Hepatocyte (in vitro differentiated cells): ENCODE results near the gene THAP4. TPM values are rescaled to one million over a fixed set of nuclear protein-coding genes. Genes with fewer than 3 reads are reported as not detected.

Experiments used
- DNase-seq: peaks from one replicate; pipeline ENCODE4 v3.0.0-alpha.2; 2016; ENCODE audit warnings: low spot score
- H2AFZ ChIP-seq: fragments of 200-600 bp; sonication (generic); 2 replicates; pipeline ENCODE4 v1.6.0; 2016; ENCODE audit warnings: antibody characterized with exemption, mild to moderate bottlenecking
- H3K27ac ChIP-seq: fragments of 200-600 bp; sonication (generic); 2 replicates; pipeline ENCODE4 v1.5.1; 2016; ENCODE audit warnings: mild to moderate bottlenecking
- H3K27me3 ChIP-seq: fragments of 200-600 bp; sonication (generic); 2 replicates; pipeline ENCODE4 v1.6.1; 2016
- H3K36me3 ChIP-seq: fragments of 200-600 bp; sonication (generic); replicated peaks from 2 replicates; pipeline ENCODE4 v1.5.1; 2016; ENCODE audit warnings: low read depth; ENCODE audit not compliant: insufficient read depth
- H3K4me1 ChIP-seq: fragments of 200-600 bp; sonication (generic); 2 replicates; pipeline ENCODE4 v1.5.1; 2016; ENCODE audit warnings: mild to moderate bottlenecking, moderate library complexity; ENCODE audit not compliant: insufficient read depth
- H3K4me2 ChIP-seq: fragments of 200-600 bp; sonication (generic); 2 replicates; pipeline ENCODE4 v1.6.0; 2016
- H3K4me3 ChIP-seq: fragments of 200-600 bp; sonication (generic); 2 replicates; pipeline ENCODE4 v1.5.1; 2016; ENCODE audit warnings: mild to moderate bottlenecking
- H3K79me2 ChIP-seq: fragments of 200-600 bp; sonication (generic); 2 replicates; pipeline ENCODE4 v1.6.0; 2017; ENCODE audit warnings: mild to moderate bottlenecking
- H3K9me2 ChIP-seq: fragments of 200-600 bp; sonication (generic); replicated peaks from 2 replicates; pipeline ENCODE4 v1.6.0; 2017; ENCODE audit warnings: mild to moderate bottlenecking; ENCODE audit not compliant: insufficient read depth
- H3K9me3 ChIP-seq: fragments of 200-600 bp; sonication (generic); 2 replicates; pipeline ENCODE4 v1.5.1; 2016; ENCODE audit warnings: low read depth, mild to moderate bottlenecking
- H4K20me1 ChIP-seq: fragments of 200-600 bp; sonication (generic); 2 replicates; pipeline ENCODE4 v1.6.0; 2016; ENCODE audit warnings: mild to moderate bottlenecking; ENCODE audit not compliant: insufficient read depth, poor library complexity, severe bottlenecking
- EZH2 ChIP-seq: fragments of 200-600 bp; sonication (generic); IDR thresholded peaks from 2 replicates; pipeline ENCODE4 v1.6.1; 2016; ENCODE audit warnings: antibody characterized with exemption, mild to moderate bottlenecking, borderline replicate concordance
- EZH2phosphoT487 ChIP-seq: fragments of 200-600 bp; sonication (generic); IDR thresholded peaks from one replicate; pipeline ENCODE4 v1.6.1; 2018; ENCODE audit warnings: antibody characterized with exemption, mild to moderate bottlenecking, low read depth, moderate library complexity; ENCODE audit not compliant: unreplicated experiment, severe bottlenecking
- WGBS: methylation state at CpG from one replicate; pipeline ENCODE4 v1.1.6; 2016; ENCODE audit warnings: low lambda C conversion rate; ENCODE audit errors: missing lambda C conversion rate; 5-methylcytosine and 5-hydroxymethylcytosine counted together
- polyA plus RNA-seq: library from polyadenylated mRNA; unstranded; fragments of >200 nt; fragmentation: Nextera tagmentation; extraction: Ambion mirVana; gene quantifications from 2 replicates; pipeline ENCODE4 v1.2.1, GENCODE V29; 2016
- total RNA-seq: library from RNA; depleted of rRNA; stranded (reverse); fragments of >200 nt; gene quantifications from 2 replicates; pipeline ENCODE4 v1.2.3, GENCODE V29; 2014
- TF ChIP-seq, protein P1 (sequence below): fragments of 200-600 bp; sonication (generic); IDR thresholded peaks from 2 replicates; pipeline ENCODE4 v1.5.1; 2016; ENCODE audit warnings: antibody characterized with exemption, mild to moderate bottlenecking; ENCODE audit not compliant: poor library complexity

THAP4 gene
- total and polyA plus RNA-seq, 2 experiments from 2014 or later, result 43.2 to 58.1 TPM

DNA sequence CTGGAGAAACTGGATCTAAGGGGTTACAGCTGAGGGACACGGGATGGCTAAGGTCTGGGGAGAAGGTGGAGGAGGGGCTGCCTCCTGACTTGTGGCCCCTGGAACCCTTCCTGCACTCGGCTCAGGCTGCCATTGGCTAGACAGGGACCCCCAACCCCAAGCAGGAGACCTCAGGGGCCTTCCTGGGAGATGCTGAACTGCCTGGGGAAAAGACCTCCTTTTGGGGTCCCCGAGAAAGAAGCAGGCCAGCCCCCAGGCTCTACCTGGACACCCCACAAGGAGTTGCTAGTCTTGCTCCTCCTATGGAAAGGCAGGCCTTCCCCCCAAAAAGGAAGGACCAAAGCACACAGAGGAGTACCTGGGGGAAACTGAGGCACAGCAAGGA lies 88.5 kb downstream of the THAP4 start:
- no peak overlapping the region for H3K4me3 ChIP-seq
- DNase-seq, result no peak
- no peak overlapping the region for H2AFZ ChIP-seq
- H4K20me1 ChIP-seq, result no peaks in the 10 kb centered on the region
- no peaks in the 10 kb centered on the region for H3K27me3 ChIP-seq
- no peak overlapping the region for H3K27ac ChIP-seq
- H3K4me2 ChIP-seq, result no peak overlapping the region
- no peak for TF ChIP-seq EZH2phosphoT487
- TF ChIP-seq, protein P1, sequence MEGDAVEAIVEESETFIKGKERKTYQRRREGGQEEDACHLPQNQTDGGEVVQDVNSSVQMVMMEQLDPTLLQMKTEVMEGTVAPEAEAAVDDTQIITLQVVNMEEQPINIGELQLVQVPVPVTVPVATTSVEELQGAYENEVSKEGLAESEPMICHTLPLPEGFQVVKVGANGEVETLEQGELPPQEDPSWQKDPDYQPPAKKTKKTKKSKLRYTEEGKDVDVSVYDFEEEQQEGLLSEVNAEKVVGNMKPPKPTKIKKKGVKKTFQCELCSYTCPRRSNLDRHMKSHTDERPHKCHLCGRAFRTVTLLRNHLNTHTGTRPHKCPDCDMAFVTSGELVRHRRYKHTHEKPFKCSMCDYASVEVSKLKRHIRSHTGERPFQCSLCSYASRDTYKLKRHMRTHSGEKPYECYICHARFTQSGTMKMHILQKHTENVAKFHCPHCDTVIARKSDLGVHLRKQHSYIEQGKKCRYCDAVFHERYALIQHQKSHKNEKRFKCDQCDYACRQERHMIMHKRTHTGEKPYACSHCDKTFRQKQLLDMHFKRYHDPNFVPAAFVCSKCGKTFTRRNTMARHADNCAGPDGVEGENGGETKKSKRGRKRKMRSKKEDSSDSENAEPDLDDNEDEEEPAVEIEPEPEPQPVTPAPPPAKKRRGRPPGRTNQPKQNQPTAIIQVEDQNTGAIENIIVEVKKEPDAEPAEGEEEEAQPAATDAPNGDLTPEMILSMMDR, result no peak
- no peak for TF ChIP-seq EZH2
- H3K36me3 ChIP-seq, result no peaks in the 10 kb centered on the region
- no peaks in the 10 kb centered on the region for H3K79me2 ChIP-seq
- H3K9me2 ChIP-seq, result no peaks in the 10 kb centered on the region
- WGBS, result 87% methylated on average over 3 of the region's 3 CpGs
- peaks cover 28% of the 10 kb centered on the region for H3K4me1 ChIP-seq
- H3K9me3 ChIP-seq, result no peaks in the 10 kb centered on the region

DNA sequence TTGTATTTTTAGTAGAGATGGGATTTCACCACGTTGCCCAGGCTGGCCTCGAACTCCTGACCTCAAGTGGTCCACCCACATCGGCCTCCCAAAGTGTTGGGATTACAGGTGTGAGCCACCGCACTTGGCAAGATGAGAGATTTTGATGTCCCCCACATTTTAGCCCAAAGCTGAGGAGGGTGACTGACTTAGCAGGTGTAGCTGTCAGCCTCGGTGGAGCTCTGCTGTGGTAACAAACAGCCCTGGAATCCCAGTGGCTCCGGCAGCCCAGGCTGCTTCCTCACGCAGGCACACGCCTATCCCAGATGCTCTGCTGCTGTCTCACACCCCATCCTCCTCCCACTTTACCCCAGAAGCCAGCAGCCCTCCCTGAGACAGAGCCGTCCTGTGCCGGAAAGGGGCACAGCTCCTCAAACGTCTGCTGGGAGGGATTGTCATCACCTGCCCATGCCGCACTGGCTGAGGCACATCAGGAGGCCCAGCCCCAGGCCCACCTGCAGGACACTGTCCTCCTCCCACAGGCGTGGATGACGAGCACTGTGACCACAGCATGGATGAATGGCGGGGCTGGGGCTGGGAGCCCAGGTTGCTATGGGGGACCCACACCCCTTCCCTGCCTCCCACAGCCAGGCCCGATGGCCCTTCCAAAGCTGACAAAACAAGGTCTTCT lies 89.0 kb downstream of the THAP4 start:
- Histone ChIP-seq H3K4me1 (peaks cover 28% of the 10 kb centered on the region), H4K20me1 (no peaks in the 10 kb centered on the region), H2AFZ (no peak overlapping the region), H3K9me2 (no peaks in the 10 kb centered on the region), H3K4me3 (no peak overlapping the region), H3K79me2 (no peaks in the 10 kb centered on the region), H3K9me3 (no peaks in the 10 kb centered on the region), H3K36me3 (no peaks in the 10 kb centered on the region), H3K27ac (no peak overlapping the region), H3K4me2 (peak overlapping the region; percentile 14), H3K27me3 (no peaks in the 10 kb centered on the region)
- TF ChIP-seq EZH2phosphoT487, result no peak
- TF ChIP-seq, protein P1, result no peak
- TF ChIP-seq EZH2, result no peak
- no peak for DNase-seq
- 96% methylated on average over 16 of the region's 16 CpGs for WGBS

DNA sequence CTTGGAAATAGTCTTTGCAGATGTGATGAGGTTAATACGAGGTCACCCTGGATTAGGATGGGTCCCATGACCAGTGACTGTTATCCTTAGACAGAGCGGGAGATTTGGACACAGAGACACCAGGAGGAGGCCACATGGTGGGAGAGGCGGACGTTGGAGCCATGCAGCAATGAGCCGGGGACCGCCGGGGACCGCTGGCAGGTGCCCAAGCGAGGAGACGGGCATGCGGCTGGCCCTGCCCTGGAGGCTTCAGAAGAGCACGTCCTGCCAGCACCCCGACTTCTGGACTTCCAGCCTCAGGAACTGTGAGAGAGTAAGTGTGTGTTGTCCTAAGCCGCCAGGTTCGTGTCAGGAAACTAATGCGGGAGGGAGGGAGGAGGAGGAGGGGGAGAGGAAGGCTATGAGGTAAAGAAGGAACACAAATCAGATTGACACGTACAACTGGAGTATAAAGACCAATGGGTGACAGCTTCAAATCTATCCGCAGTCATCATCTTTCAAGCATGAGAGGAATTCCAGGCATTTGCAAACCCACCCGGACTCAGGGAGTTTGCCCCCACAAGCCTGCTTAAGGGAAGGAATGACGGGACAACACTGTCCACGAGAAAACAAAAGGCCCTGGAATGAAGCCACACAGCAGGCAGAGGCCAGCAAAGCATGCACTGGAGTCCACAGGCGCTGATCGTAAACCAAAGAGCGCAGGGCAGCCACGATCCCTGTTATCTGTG lies 90.0 kb downstream of the THAP4 start:
- no peaks in the 10 kb centered on the region for H4K20me1 ChIP-seq
- H3K27ac ChIP-seq, result peak overlapping the region; percentile 5
- TF ChIP-seq, protein P1, result no peak
- TF ChIP-seq EZH2phosphoT487 (no peak), EZH2 (no peak)
- no peaks in the 10 kb centered on the region for H3K9me2 ChIP-seq
- H3K79me2 ChIP-seq, result no peaks in the 10 kb centered on the region
- H3K4me3 ChIP-seq, result no peak overlapping the region
- H2AFZ ChIP-seq, result no peak overlapping the region
- DNase-seq, result peak; percentile 47
- WGBS, result 43% methylated on average over 25 of the region's 25 CpGs
- H3K9me3 ChIP-seq, result no peaks in the 10 kb centered on the region
- H3K36me3 ChIP-seq, result no peaks in the 10 kb centered on the region
- peaks cover 26% of the 10 kb centered on the region for H3K4me1 ChIP-seq
- H3K4me2 ChIP-seq, result peak overlapping the region; percentile 14
- H3K27me3 ChIP-seq, result peaks cover 6% of the 10 kb centered on the region
